Spleen (tissue), 11 donors: ENCODE results near the gene RIC8A. TPM values are rescaled to one million over a fixed set of nuclear protein-coding genes. Genes with fewer than 3 reads are reported as not detected.
"Not testable (repeated sequence)": the region's sequence is repeated elsewhere in the genome, so short reads cannot be mapped to it uniquely, and the experiment has no call there.

ENCODE experiments used
- DNase-seq: peaks from one replicate; pipeline ENCODE4 v3.0.0-alpha.2; 2020
- H3K27ac ChIP-seq, 8 donors: fragments of 200-600 bp; sonication (generic) in 7 of 8; 1 replicate in 4 of 8; 2 replicates in 4 of 8; pipeline versions ENCODE4 v1.5.0 to v1.8.0; 2016 to 2021; ENCODE audit warnings: inconsistent platforms in 4 of 8, mild to moderate bottlenecking in 4 of 8, moderate library complexity in 1 of 8
- H3K27me3 ChIP-seq, 7 donors: fragments of 200-600 bp; sonication (generic) in 6 of 7; replicated peaks in 1 of 7; 1 replicate in 4 of 7; 2 replicates in 3 of 7; pipeline versions ENCODE4 v1.5.0 to v1.8.0; 2016 to 2021; ENCODE audit warnings: inconsistent platforms in 3 of 7, mild to moderate bottlenecking in 1 of 7
- H3K36me3 ChIP-seq, 6 donors: fragments of 200-600 bp; sonication (generic) in 5 of 6; 1 replicate in 4 of 6; 2 replicates in 2 of 6; pipeline versions ENCODE4 v1.5.0 to v1.8.0; 2016 to 2021; ENCODE audit warnings: inconsistent platforms in 2 of 6
- H3K4me1 ChIP-seq, 6 donors: fragments of 200-600 bp; sonication (generic) in 5 of 6; 1 replicate in 3 of 6; 2 replicates in 3 of 6; pipeline versions ENCODE4 v1.5.0 to v1.8.0; 2016 to 2021; ENCODE audit warnings: inconsistent platforms in 3 of 6
- H3K4me3 ChIP-seq, 8 donors: fragments of 200-600 bp; sonication (generic) in 7 of 8; 1 replicate in 4 of 8; 2 replicates in 4 of 8; pipeline versions ENCODE4 v1.5.0 to v1.8.0; 2016 to 2021; ENCODE audit warnings: inconsistent platforms in 4 of 8, mild to moderate bottlenecking in 4 of 8, moderate library complexity in 2 of 8
- H3K9me3 ChIP-seq, 8 donors: fragments of 200-600 bp; sonication (generic) in 7 of 8; 1 replicate in 4 of 8; 2 replicates in 4 of 8; pipeline versions ENCODE4 v1.5.0 to v1.8.0; 2016 to 2021; ENCODE audit warnings: inconsistent platforms in 4 of 8
- POLR2A ChIP-seq, 3 donors: fragments of 450-650 bp; IDR thresholded peaks; one replicate each; pipeline ENCODE4 v1.5.1; 2017; ENCODE audit warnings: antibody characterized with exemption in 3 of 3, mild to moderate bottlenecking in 1 of 3
- POLR2AphosphoS5 ChIP-seq, 3 donors: sonication (generic); formaldehyde crosslinking; IDR thresholded peaks; one replicate each; pipeline ENCODE4 v1.5.1; 2017; ENCODE audit warnings: antibody characterized with exemption in 3 of 3
- WGBS, 5 donors: extraction: QIAGEN DNeasy Blood & Tissue Kit in 3 of 5; methylation state at CpG; one replicate each; pipeline versions ENCODE4 v1.1.5 to v1.1.7; 2013 to 2018; 5-methylcytosine and 5-hydroxymethylcytosine counted together
- intact Hi-C: fragments of 100-400 bp; cut with DNase I; formaldehyde crosslinking; loops from one replicate; pipeline ENCODE4 v1.15.0; 2023; ENCODE audit warnings: low total_unique reads
- polyA plus RNA-seq, 3 donors: library from polyadenylated mRNA; stranded (reverse); fragments of 200-250 nt; gene quantifications; one replicate each; pipeline ENCODE4 v1.2.1, GENCODE V29; 2013
- total RNA-seq, 7 donors: library from RNA; depleted of rRNA in 3 of 7; stranded (reverse); fragments of >200 nt in 3 of 7; fragmentation: NEBNext Ultra II Directional in 4 of 7; extraction: Animal tissue kit (Norgen Biotek cat#: 25700) in 4 of 7; gene quantifications; one replicate each; pipeline versions ENCODE4 v1.1.0 to v1.2.1, GENCODE V29; 2016 to 2021
- TF ChIP-seq, protein P1 (sequence below), 11 experiments: fragments of 200-600 bp in 7 of 11; fragments of 450-650 bp in 4 of 11; sonication (generic) in 4 of 11; IDR thresholded peaks in 8 of 11; conservative IDR thresholded peaks in 3 of 11; 1 replicate in 7 of 11; 2 replicates in 4 of 11; pipeline versions ENCODE4 v1.4.0 to v1.8.0; 2016 to 2021; ENCODE audit warnings: antibody characterized with exemption in 11 of 11, inconsistent platforms in 4 of 11, mild to moderate bottlenecking in 1 of 11
- donor health status: healthy with polysubstance abuse.
- donor health status: DM: no; HTN: no; CAD: no; lungs with moderate emphysema.
- donor health status: DM: no; HTN: no; CAD: no.
- donor health status: Bipolar disorder and iron deficiency.
- donor health status: healthy.
- donor health status: DM: no; HTN: no; CAD: no.
- donor health status: DM: yes; HTN: yes; CAD: no.

Gene RIC8A
- total and polyA plus RNA-seq, 10 donors: 38.6 to 141 (median 79.6) TPM

GRCh38 chr11:218815-219593 is 11.5 kb downstream of the RIC8A start:
- WGBS, 5 donors: 85 to 93% (median 91%) methylated on average over 18 to 29 of the region's 29 CpGs
- intact Hi-C loops: no loop called here
- Histone ChIP-seq H3K27ac (no peak overlapping the region), H3K27me3 (no peaks in the 10 kb centered on the region), H3K9me3 (no peaks in the 10 kb centered on the region), H3K36me3 (peaks cover 0 to 64% (median 33%) of the 10 kb centered on the region in 6 donors), H3K4me3 (no peak overlapping the region), H3K4me1 (no peaks in the 10 kb centered on the region)
- TF ChIP-seq POLR2AphosphoS5 (IDR thresholded peaks at IDR 0.05): no peak
- TF ChIP-seq, protein P1, sequence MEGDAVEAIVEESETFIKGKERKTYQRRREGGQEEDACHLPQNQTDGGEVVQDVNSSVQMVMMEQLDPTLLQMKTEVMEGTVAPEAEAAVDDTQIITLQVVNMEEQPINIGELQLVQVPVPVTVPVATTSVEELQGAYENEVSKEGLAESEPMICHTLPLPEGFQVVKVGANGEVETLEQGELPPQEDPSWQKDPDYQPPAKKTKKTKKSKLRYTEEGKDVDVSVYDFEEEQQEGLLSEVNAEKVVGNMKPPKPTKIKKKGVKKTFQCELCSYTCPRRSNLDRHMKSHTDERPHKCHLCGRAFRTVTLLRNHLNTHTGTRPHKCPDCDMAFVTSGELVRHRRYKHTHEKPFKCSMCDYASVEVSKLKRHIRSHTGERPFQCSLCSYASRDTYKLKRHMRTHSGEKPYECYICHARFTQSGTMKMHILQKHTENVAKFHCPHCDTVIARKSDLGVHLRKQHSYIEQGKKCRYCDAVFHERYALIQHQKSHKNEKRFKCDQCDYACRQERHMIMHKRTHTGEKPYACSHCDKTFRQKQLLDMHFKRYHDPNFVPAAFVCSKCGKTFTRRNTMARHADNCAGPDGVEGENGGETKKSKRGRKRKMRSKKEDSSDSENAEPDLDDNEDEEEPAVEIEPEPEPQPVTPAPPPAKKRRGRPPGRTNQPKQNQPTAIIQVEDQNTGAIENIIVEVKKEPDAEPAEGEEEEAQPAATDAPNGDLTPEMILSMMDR (IDR thresholded peaks at IDR 0.05 in 8 of 11, conservative IDR thresholded peaks at IDR 0.05 in 3 of 11): no peak
- TF ChIP-seq POLR2A (IDR thresholded peaks at IDR 0.05): no peak
- no peak for DNase-seq

DNA sequence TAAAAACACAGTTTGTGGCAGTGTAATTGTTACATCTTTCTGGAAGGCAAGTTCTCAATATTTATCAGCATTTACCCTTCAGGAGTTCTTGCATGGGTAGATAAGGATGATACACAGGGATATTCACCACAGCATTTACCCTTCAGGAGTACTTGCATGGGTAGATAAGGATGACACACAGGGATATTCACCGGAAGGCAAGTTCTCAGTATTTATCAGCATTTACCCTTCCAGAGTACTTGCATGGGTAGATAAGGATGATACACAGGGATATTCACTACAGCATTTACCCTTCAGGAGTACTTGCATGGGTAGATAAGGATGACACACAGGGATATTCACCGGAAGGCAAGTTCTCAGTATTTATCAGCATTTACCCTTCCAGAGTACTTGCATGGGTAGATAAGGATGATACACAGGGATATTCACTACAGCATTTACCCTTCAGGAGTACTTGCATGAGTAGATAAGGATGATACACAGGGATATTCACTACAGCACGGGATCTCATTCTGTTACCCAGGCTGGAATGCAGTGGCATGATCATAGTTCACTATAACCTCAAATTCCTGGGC is 13.2 kb downstream of the RIC8A start:
- DNase-seq, H3K9me3 ChIP-seq, intact Hi-C loops, H3K27ac ChIP-seq, H3K4me1 ChIP-seq, H3K4me3 ChIP-seq, H3K27me3 ChIP-seq: not testable (repeated sequence)
- WGBS, 5 donors: 85 to 98% (median 91%) methylated on average over 2 to 3 of the region's 3 CpGs
- peaks cover 0 to 49% (median 16%) of the 10 kb centered on the region in 6 donors for H3K36me3 ChIP-seq

DNA sequence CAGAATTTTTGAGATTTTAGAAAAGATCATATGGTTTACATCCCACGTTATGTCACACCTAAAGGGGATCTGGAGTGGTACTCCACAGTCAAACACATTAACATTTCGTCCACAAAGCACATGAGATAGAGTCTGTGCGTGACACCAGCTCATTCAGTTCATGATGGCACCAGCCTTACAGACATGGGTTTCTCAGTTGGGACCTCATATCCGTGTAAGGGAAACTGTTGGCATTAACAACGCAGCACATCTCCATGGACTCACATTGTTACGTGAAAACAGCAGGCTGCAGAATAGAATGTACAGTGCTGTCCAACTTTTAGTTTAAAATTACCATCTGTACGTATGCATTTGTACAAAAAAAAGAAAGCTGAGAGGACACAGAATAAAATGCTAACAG is 14.0 kb downstream of the RIC8A start:
- no peak for TF ChIP-seq POLR2A (IDR thresholded peaks at IDR 0.05)
- WGBS, 5 donors: 87 to 95% (median 94%) methylated on average over 7 of the region's 7 CpGs
- no peaks in the 10 kb centered on the region for H3K9me3 ChIP-seq
- no peaks in the 10 kb centered on the region for H3K4me1 ChIP-seq
- intact Hi-C loops: no loop called here
- peaks cover 0 to 46% (median 12%) of the 10 kb centered on the region in 6 donors for H3K36me3 ChIP-seq
- H3K4me3 ChIP-seq: no peak overlapping the region
- DNase-seq: no peak
- H3K27me3 ChIP-seq: no peaks in the 10 kb centered on the region
- H3K27ac ChIP-seq: no peak overlapping the region

- H3K27me3 ChIP-seq: no peaks in the 10 kb centered on the region
- no peaks in the 10 kb centered on the region for H3K4me1 ChIP-seq
- 93 to 96% (median 95%) methylated on average over 14 of the region's 14 CpGs for whole genome bisulfite sequencing, 5 donors
- no peak for TF ChIP-seq POLR2AphosphoS5 (IDR thresholded peaks at IDR 0.05)
- no peak for TF ChIP-seq POLR2A (IDR thresholded peaks at IDR 0.05)
- TF ChIP-seq, protein P1 (IDR thresholded peaks at IDR 0.05 in 8 of 11, conservative IDR thresholded peaks at IDR 0.05 in 3 of 11): no peak
- H3K27ac ChIP-seq: no peak overlapping the region
- H3K4me3 ChIP-seq: no peak overlapping the region
- intact Hi-C loops: no loop called here
- no peaks in the 10 kb centered on the region for H3K9me3 ChIP-seq
- DNase-seq: no peak
- H3K36me3 ChIP-seq: peaks cover 0 to 45% (median 11%) of the 10 kb centered on the region in 6 donors
These were observed 14.7 kb downstream of the RIC8A start for GRCh38 chr11:221998-222789.
